ENCODE measurements around the gene ST6GALNAC6. TPM values are rescaled to one million over a fixed set of nuclear protein-coding genes. Genes with fewer than 3 reads are reported as not detected.

ST6GALNAC6 gene
- total and polyA plus RNA-seq, 2 of the 8 experiments (the other 6 are each of a cell fraction or from before 2014, with no cell fraction given), result 43.7 to 64.4 TPM

DNA sequence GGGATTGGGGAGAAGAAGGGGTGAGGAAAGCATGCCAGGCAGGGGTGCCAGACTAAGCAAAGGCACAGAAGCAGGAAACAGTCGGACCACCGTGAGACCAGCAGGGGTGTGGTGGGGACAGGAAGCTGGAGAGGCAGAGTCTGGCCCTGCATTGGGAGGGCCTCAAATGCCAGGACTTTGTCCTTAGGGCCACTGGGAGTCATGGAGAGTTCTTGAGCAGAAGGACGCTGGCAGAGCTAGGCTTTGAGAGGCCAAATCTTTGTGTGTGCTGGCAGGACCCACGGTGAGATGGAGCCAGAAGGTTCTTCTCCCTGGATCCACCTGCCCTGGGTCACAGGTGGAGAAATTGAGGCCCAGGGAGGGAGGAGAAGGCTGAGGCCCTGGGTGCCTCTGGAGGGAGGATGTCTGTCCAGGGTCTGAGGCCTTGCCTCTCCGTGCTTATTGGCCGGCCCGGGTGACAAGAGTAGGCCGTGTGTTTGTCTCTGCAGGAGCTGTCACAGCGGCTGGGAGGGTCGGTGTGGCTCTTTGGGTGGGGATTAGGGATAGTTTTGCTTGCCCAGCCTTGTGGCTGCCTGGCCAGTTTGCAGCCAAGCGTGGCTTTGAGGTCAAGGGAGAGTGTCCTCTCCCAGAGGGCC lies 43.2 kb downstream of the ST6GALNAC6 start:
- no peak overlapping the region for H2BK12ac ChIP-seq (ENCODE audit: low read depth, low read length)
- H4K91ac ChIP-seq (replicated peaks; ENCODE audit: insufficient read length, low read length), result no peak overlapping the region
- no peak overlapping the region for H3K4me2 ChIP-seq (ENCODE audit: insufficient read depth in 1 of 2, low read depth in 2 of 2, low read length in 2 of 2)
- no peaks in the 10 kb centered on the region for H3K79me2 ChIP-seq (ENCODE audit: control insufficient read depth in 1 of 2, insufficient read depth in 2 of 2, low read length in 2 of 2)
- no peak overlapping the region for H4K5ac ChIP-seq (ENCODE audit: insufficient read length, low read depth, low read length)
- no peak overlapping the region for H3K4me3 ChIP-seq (ENCODE audit: extremely low read depth in 1 of 4, insufficient read depth in 2 of 4, low read depth in 3 of 4, low read length in 4 of 4)
- H3K9ac ChIP-seq (replicated peaks in 1 of 4; ENCODE audit: extremely low read depth in 1 of 4, low read depth in 3 of 4, low read length in 3 of 4), result no peak overlapping the region
- DNase-seq (ENCODE audit: low read depth in 1 of 2, low spot score in 2 of 2), result no peak
- ChIA-PET CTCF (ENCODE audit: partially characterized antibody) (interaction anchor here (0.9 to 6.6 kb wide), 9 partner anchors 8 to 261 kb away, joined by 3 to 50 read pairs (median 5); no protein-coding TSS in a partner anchor), POLR2A (ENCODE audit: partially characterized antibody) (interaction anchor here (1.0 to 3.1 kb wide), 5 partner anchors 14 to 71 kb away, joined by 3 to 16 read pairs (median 3); partner anchors contain the start of genes AK1 and CDK9)
- H3K27me3 ChIP-seq (replicated peaks in 1 of 4; ENCODE audit: control insufficient read depth in 3 of 4, extremely low read depth in 1 of 4, insufficient read depth in 3 of 4, low read length in 3 of 4), result no peaks in the 10 kb centered on the region
- no peak overlapping the region for H3K56ac ChIP-seq (replicated peaks; ENCODE audit: insufficient read length, low read depth, low read length)
- H3K4me1 ChIP-seq (replicated peaks in 1 of 4; ENCODE audit: control insufficient read depth in 3 of 4, insufficient read depth in 4 of 4, low read length in 3 of 4), result peaks cover 0 to 10% (median 6%) of the 10 kb centered on the region in 4 experiments; a peak in 5 of 7 replicates
- H3K18ac ChIP-seq (ENCODE audit: extremely low read depth, low read length), result no peak overlapping the region
- H3K9me3 ChIP-seq (ENCODE audit: insufficient read depth in 2 of 2, low read depth in 1 of 2, low read length in 1 of 2), result no peaks in the 10 kb centered on the region
- H3K23ac ChIP-seq (ENCODE audit: insufficient read length), result no peak overlapping the region
- no peak overlapping the region; the same call in 1 of the 2 replicates for H2BK20ac ChIP-seq (ENCODE audit: low read length)
- no peak for TF ChIP-seq SAP30 (IDR thresholded peaks at IDR 0.05; ENCODE audit: insufficient read depth, insufficient replicate concordance, low read length)
- no peak for TF ChIP-seq TCF12 (IDR thresholded peaks at IDR 0.05; ENCODE audit: low read depth, low read length)
- TF ChIP-seq EGR1 (IDR thresholded peaks at IDR 0.05; ENCODE audit: borderline replicate concordance, low read depth, low read length), result no peak
- TF ChIP-seq SP2 (IDR thresholded peaks at IDR 0.05; ENCODE audit: low read length), result no peak
- FAIRE-seq, result no peak
- H3K14ac ChIP-seq (ENCODE audit: insufficient read length), result no peak overlapping the region
- H3K23me2 ChIP-seq (ENCODE audit: low read depth, low read length), result no peaks in the 10 kb centered on the region; the same call in 1 of the 2 replicates
- 84% methylated on average over 11 of the region's 11 CpGs; no CpG with 5 or more reads in 1 of the 2 experiments for WGBS, 2 experiments (ENCODE audit: extremely low coverage in 1 of 2, insufficient coverage in 1 of 2, insufficient read length in 1 of 2, insufficient replicate concordance in 2 of 2, low coverage in 1 of 2, low lambda C conversion rate in 2 of 2, missing lambda C conversion rate in 1 of 2)
- no peak overlapping the region for H2BK5ac ChIP-seq (ENCODE audit: low read depth, low read length)
- H2BK15ac ChIP-seq (ENCODE audit: low read length), result 0 out of 2 replicates have a peak overlapping the region, but pooled peaks have one; percentile 34
- no peak overlapping the region for H3K27ac ChIP-seq (ENCODE audit: low read depth, low read length)
- no peak overlapping the region for H2AFZ ChIP-seq (ENCODE audit: low read length)
- no peak overlapping the region for H3K4ac ChIP-seq (replicated peaks; ENCODE audit: insufficient read length, low read depth, low read length)
- H4K8ac ChIP-seq (ENCODE audit: extremely low read depth, insufficient read depth, low read length), result no peak overlapping the region; the same call in 1 of the 2 replicates
- no peaks in the 10 kb centered on the region for H3K36me3 ChIP-seq (ENCODE audit: control insufficient read depth in 2 of 4, insufficient read depth in 4 of 4, low read length in 3 of 4)
- no peak overlapping the region for H2AK5ac ChIP-seq (ENCODE audit: low read depth, low read length)
- H2BK120ac ChIP-seq (replicated peaks; ENCODE audit: low read depth, low read length), result no peak overlapping the region
- no peaks in the 10 kb centered on the region for H3K79me1 ChIP-seq (ENCODE audit: low read depth, low read length)
- no peaks in the 10 kb centered on the region for H4K20me1 ChIP-seq (replicated peaks in 1 of 2; ENCODE audit: control insufficient read depth in 1 of 2, insufficient read depth in 2 of 2, low read length in 2 of 2)
